K562 (cell line): ENCODE results near the gene CHD2. TPM values are rescaled to one million over a fixed set of nuclear protein-coding genes. Genes with fewer than 3 reads are reported as not detected.

ENCODE experiments used
- ATAC-seq: fragments of 200-7000 bp; cut with Tn5 transposase; 3 replicates; pipeline ENCODE4 v1.9.1; 2020; ENCODE audit warnings: moderate library complexity
- BruUV-seq: library from RNA; stranded (reverse); fragments of 400-500 nt; replicated peaks from 2 replicates; lab custom pipeline; 2021; lab: Mats Ljungman, UMichigan
- CTCF ChIA-PET: fragments of 300-600 bp; formaldehyde crosslinking; extraction: SDS; loops from one replicate; lab custom pipeline; 2021; ENCODE audit warnings: low intra/inter-chr PET ratio; lab: Yijun Ruan, JAX
- POLR2A ChIA-PET: fragments of 300-600, 350-650 bp; sonication (Branson Sonifier 250); formaldehyde crosslinking; extraction: SDS; loops from one replicate; lab custom pipeline; 2021; ENCODE audit warnings: antibody characterized with exemption, inconsistent platforms; lab: Yijun Ruan, JAX
- DNase-seq, 4 experiments: peaks; one replicate each; pipeline versions ENCODE4 v3.0.0 to v3.0.0-alpha.2; 2011 to 2018; ENCODE audit warnings: low spot score in 3 of 4, mixed read lengths in 3 of 4; ENCODE audit errors: extremely low read depth in 1 of 4
- FAIRE-seq: peaks from 2 replicates; lab custom pipeline; 2011; peaks lifted over from hg19 to GRCh38; lab: Jason Lieb, UNC
- H2AFZ ChIP-seq: 2 replicates; pipeline ENCODE4 v1.6.0; 2011; ENCODE audit warnings: low read depth, low read length, control low read depth, inconsistent platforms
- H3K27ac ChIP-seq: fragments of 200-600 bp; 3 replicates; pipeline ENCODE4 v1.8.0; 2011; ENCODE audit warnings: low read depth, mild to moderate bottlenecking, control low read depth, inconsistent platforms, low read length, moderate library complexity, mixed read lengths; ENCODE audit errors: extremely low read depth
- H3K27me3 ChIP-seq, 2 experiments: fragments of 300-600 bp in 1 of 2; 2 replicates in 1 of 2; 3 replicates in 1 of 2; pipeline versions ENCODE4 v1.6.0 to v1.8.0; 2011; ENCODE audit warnings: inconsistent platforms in 2 of 2, low read length in 2 of 2, mild to moderate bottlenecking in 1 of 2, mixed read lengths in 1 of 2, moderate library complexity in 1 of 2; ENCODE audit not compliant: control insufficient read depth in 2 of 2, insufficient read depth in 2 of 2
- H3K36me3 ChIP-seq: fragments of 300-600 bp; 3 replicates; pipeline ENCODE4 v1.8.0; 2011; ENCODE audit warnings: mild to moderate bottlenecking, low read length, inconsistent platforms; ENCODE audit not compliant: control insufficient read depth, insufficient read depth
- H3K4me1 ChIP-seq, 2 experiments: fragments of 200-600 bp in 1 of 2; replicated peaks in 1 of 2; 2 replicates in 1 of 2; 3 replicates in 1 of 2; pipeline versions ENCODE4 v1.5.1 to v1.8.0; 2011; ENCODE audit warnings: inconsistent platforms in 2 of 2, low read length in 2 of 2, mild to moderate bottlenecking in 1 of 2, mixed read lengths in 1 of 2, moderate library complexity in 1 of 2; ENCODE audit not compliant: control insufficient read depth in 2 of 2, insufficient read depth in 2 of 2
- H3K4me2 ChIP-seq: 2 replicates; pipeline ENCODE4 v1.6.1; 2011; ENCODE audit warnings: low read length, control low read depth, inconsistent platforms, mixed read lengths; ENCODE audit not compliant: insufficient read depth
- H3K4me3 ChIP-seq: fragments of 200-600 bp; sonication (generic), shearing (Covaris generic); 2 replicates; pipeline ENCODE4 v1.5.1; 2016; ENCODE audit warnings: control low read depth, inconsistent platforms
- H3K79me2 ChIP-seq: fragments of 200-600 bp; 3 replicates; pipeline ENCODE4 v1.8.0; 2011; ENCODE audit warnings: low read length, inconsistent platforms; ENCODE audit not compliant: control insufficient read depth, insufficient read depth
- H3K9ac ChIP-seq, 2 experiments: 2 replicates each; pipeline versions ENCODE4 v1.6.0 to v1.6.1; 2011; ENCODE audit warnings: low read depth in 2 of 2, low read length in 2 of 2, control low read depth in 1 of 2, inconsistent platforms in 1 of 2, mild to moderate bottlenecking in 1 of 2, mixed read lengths in 1 of 2; ENCODE audit not compliant: insufficient read depth in 1 of 2
- H3K9me1 ChIP-seq: one replicate; pipeline ENCODE4 v1.6.0; 2011; ENCODE audit warnings: inconsistent platforms, mild to moderate bottlenecking, low read length, moderate library complexity; ENCODE audit not compliant: control insufficient read depth, insufficient read depth
- H3K9me3 ChIP-seq: replicated peaks from 2 replicates; pipeline ENCODE4 v1.5.1; 2011; ENCODE audit warnings: low read depth, low read length, inconsistent platforms; ENCODE audit not compliant: control insufficient read depth, insufficient read depth
- H4K20me1 ChIP-seq: replicated peaks from 2 replicates; pipeline ENCODE4 v1.6.1; 2011; ENCODE audit warnings: low read length, inconsistent platforms, mixed read lengths; ENCODE audit not compliant: control insufficient read depth, insufficient read depth
- MYNN ChIP-seq, 2 experiments: sonication (generic); formaldehyde crosslinking in 1 of 2; IDR thresholded peaks; 2 replicates each; pipeline versions ENCODE4 v1.5.0 to v1.6.1; 2016 to 2020; ENCODE audit warnings: antibody characterized with exemption in 1 of 2, missing genetic modification reagents in 1 of 2
- SRF ChIP-seq, 2 experiments: fragments of 250-450, 450-650 bp in 1 of 2; sonication (Bioruptor Pico) in 1 of 2; sonication (generic) in 1 of 2; formaldehyde crosslinking; IDR thresholded peaks; 2 replicates each; pipeline versions ENCODE4 v1.5.0 to v1.5.1; 2020 to 2022; ENCODE audit warnings: mild to moderate bottlenecking in 1 of 2, missing genetic modification reagents in 1 of 2
- WGBS: fragments of 100-300 bp; shearing (Covaris generic); methylation state at CpG from one replicate; pipeline ENCODE4 v1.1.6; 2016; ENCODE audit warnings: low coverage, mixed read lengths; ENCODE audit not compliant: insufficient coverage; ENCODE audit errors: missing lambda C conversion rate; 5-methylcytosine and 5-hydroxymethylcytosine counted together
- in situ Hi-C: fragments of 300-500 bp; cut with MboI; formaldehyde crosslinking; loops from 4 replicates; pipeline ENCODE4 v1.15.0; 2018; ENCODE audit warnings: inconsistent platforms, mixed read lengths
- intact Hi-C: fragments of 100-400 bp; cut with micrococcal nuclease; formaldehyde crosslinking; loops from 2 replicates; pipeline ENCODE4 v1.14.2; 2022
- polyA plus RNA-seq, 8 experiments: library from polyadenylated mRNA; depleted of rRNA in 4 of 8; stranded (reverse) in 5 of 8; unstranded in 3 of 8; fragments of >200 nt; fragmentation: Nextera tagmentation in 2 of 8; fragmentation: Illumina TruSeq in 1 of 8; extraction: Ambion mirVana in 2 of 8; extraction: Trizol in 1 of 8; gene quantifications; 2 replicates each; pipeline versions ENCODE4 v1.2.1 to v1.2.3, GENCODE V29; 2011 to 2014; ENCODE audit warnings: inconsistent platforms in 1 of 8, missing spikeins in 1 of 8
- total RNA-seq, 7 experiments: library from RNA; depleted of rRNA in 6 of 7; stranded (reverse); fragments of >200 nt in 6 of 7; fragmentation: Illumina TruSeq in 2 of 7; extraction: Trizol in 2 of 7; gene quantifications; 2 replicates each; pipeline versions ENCODE4 v1.2.1 to v1.2.3, GENCODE V29; 2011 to 2021; ENCODE audit warnings: low replicate concordance in 1 of 7

CHD2 gene
- total and polyA plus RNA-seq, 9 of the 15 experiments (the other 6 are each of a cell fraction or from before 2014, with no cell fraction given) = 38.9 to 70.8 (median 56.2) TPM

GRCh38 chr15:92914768-92915221, 14.7 kb downstream of the CHD2 start:
- intact Hi-C loops = loop anchor here (10.0 kb wide), 1 partner anchor 300 kb away; no protein-coding TSS in a partner anchor
- ChIA-PET CTCF (no interaction called here), POLR2A (interaction anchor here (0.6 to 8.0 kb wide), 8 partner anchors 9 to 897 kb away, joined by 3 to 109 read pairs (median 5); partner anchors contain the start of gene CHD2)
- Histone ChIP-seq H3K27ac (peak overlapping the region; percentile 24; the same call in 1 of the 3 replicates), H3K4me2 (no peak overlapping the region), H3K9me1 (no peaks in the 10 kb centered on the region), H3K4me3 (no peak overlapping the region), H3K9ac (no peak overlapping the region), H3K4me1 (peaks cover 3 to 21% of the 10 kb centered on the region in 2 experiments; a peak in 4 of 5 replicates), H3K36me3 (peaks cover 65% of the 10 kb centered on the region; the same call in 2 of the 3 replicates), H4K20me1 (no peaks in the 10 kb centered on the region), H3K27me3 (no peaks in the 10 kb centered on the region), H3K9me3 (no peaks in the 10 kb centered on the region), H3K79me2 (peaks cover 96% of the 10 kb centered on the region), H2AFZ (no peak overlapping the region)
- in situ Hi-C loops = loop anchor here (5.0 kb wide), 1 partner anchor 112 kb away; no protein-coding TSS in a partner anchor
- BruUV-seq = no TSS peak
- WGBS = 77% methylated on average over 4 of the region's 4 CpGs
- peak; percentile 10; the same call in 2 of the 3 replicates for ATAC-seq
- DNase-seq = no peak
- no peak for TF ChIP-seq MYNN (IDR thresholded peaks at IDR 0.05)
- TF ChIP-seq MYNN (CRISPR knock-in tag; IDR thresholded peaks at IDR 0.05) = no peak
- TF ChIP-seq SRF (CRISPR knock-in tag; IDR thresholded peaks at IDR 0.05) = peak in 1 of 2 experiments; percentile 62; a peak in 1 of 4 replicates
- FAIRE-seq = no peak

- ATAC-seq (no peak), DNase-seq (no peak), FAIRE-seq (no peak)
- Histone ChIP-seq H3K27ac (no peak overlapping the region), H3K4me2 (no peak overlapping the region), H3K36me3 (peaks cover 67% of the 10 kb centered on the region), H3K4me1 (peaks cover 3 to 25% of the 10 kb centered on the region in 2 experiments; a peak in 4 of 5 replicates), H2AFZ (no peak overlapping the region), H4K20me1 (no peaks in the 10 kb centered on the region), H3K79me2 (peaks cover 96% of the 10 kb centered on the region), H3K27me3 (no peaks in the 10 kb centered on the region), H3K4me3 (no peak overlapping the region), H3K9me3 (no peaks in the 10 kb centered on the region), H3K9me1 (no peaks in the 10 kb centered on the region), H3K9ac (no peak overlapping the region)
- no TSS peak for BruUV-seq
- CTCF ChIA-PET = no interaction called here
- WGBS = 92% methylated on average over 4 of the region's 4 CpGs
- in situ Hi-C loops = no loop called here
- POLR2A ChIA-PET = interaction anchor here (0.6 to 8.0 kb wide), 8 partner anchors 10 to 125 kb away, joined by 3 to 109 read pairs (median 3); no protein-coding TSS in a partner anchor
- intact Hi-C loops = loop anchor here (10.0 kb wide), 1 partner anchor 301 kb away; no protein-coding TSS in a partner anchor
These were observed 15.8 kb downstream of the CHD2 start for GRCh38 chr15:92915766-92916435.
